DOHH2 (cell line): ENCODE data around the gene SLC19A1.

Source experiments
- H3F3A ChIP-seq: fragments of 200-600 bp; sonication (generic), shearing (Covaris generic); 2 replicates; pipeline ENCODE4 v1.6.0; 2016; ENCODE audit warnings: antibody characterized with exemption, mild to moderate bottlenecking; ENCODE audit not compliant: control insufficient read depth, insufficient read depth
- H3K27ac ChIP-seq: fragments of 200-600 bp; sonication (generic); 2 replicates; pipeline ENCODE4 v1.5.1; 2014; ENCODE audit warnings: low read depth, mild to moderate bottlenecking, low read length, moderate library complexity
- H3K27me3 ChIP-seq: fragments of 200-600 bp; sonication (generic); 2 replicates; pipeline ENCODE4 v1.6.1; 2014; ENCODE audit warnings: mild to moderate bottlenecking, low read length, mixed read lengths; ENCODE audit not compliant: control insufficient read depth
- H3K36me3 ChIP-seq: fragments of 200-600 bp; sonication (generic); 2 replicates; pipeline ENCODE4 v1.6.1; 2014; ENCODE audit warnings: mild to moderate bottlenecking, low read length, moderate library complexity, mixed read lengths; ENCODE audit not compliant: control insufficient read depth
- H3K4me1 ChIP-seq: fragments of 200-600 bp; sonication (generic); 2 replicates; pipeline ENCODE4 v1.6.1; 2014; ENCODE audit warnings: mild to moderate bottlenecking, low read length, mixed read lengths; ENCODE audit not compliant: control insufficient read depth
- H3K4me2 ChIP-seq: fragments of 200-600 bp; sonication (generic); 2 replicates; pipeline ENCODE4 v1.6.0; 2014; ENCODE audit warnings: mild to moderate bottlenecking, low read length, moderate library complexity
- H3K4me3 ChIP-seq: fragments of 200-600 bp; sonication (generic); 2 replicates; pipeline ENCODE4 v1.5.1; 2014; ENCODE audit warnings: mild to moderate bottlenecking, low read length, mixed read lengths
- H3K79me2 ChIP-seq: fragments of 200-600 bp; sonication (generic); 2 replicates; pipeline ENCODE4 v1.6.1; 2014; ENCODE audit warnings: mild to moderate bottlenecking, low read length, mixed read lengths; ENCODE audit not compliant: control insufficient read depth
- H3K9me2 ChIP-seq: fragments of 200-600 bp; sonication (generic); replicated peaks from 2 replicates; pipeline ENCODE4 v1.6.1; 2014; ENCODE audit warnings: mild to moderate bottlenecking, low read length, mixed read lengths; ENCODE audit not compliant: control insufficient read depth
- H3K9me3 ChIP-seq: fragments of 200-600 bp; sonication (generic); 2 replicates; pipeline ENCODE4 v1.6.1; 2014; ENCODE audit warnings: antibody characterized with exemption, low read length, mixed read lengths; ENCODE audit not compliant: control insufficient read depth, insufficient read depth
- H4K20me1 ChIP-seq: fragments of 200-600 bp; sonication (generic); 2 replicates; pipeline ENCODE4 v1.6.0; 2014; ENCODE audit warnings: low read depth, mild to moderate bottlenecking, antibody characterized with exemption, low read length, moderate library complexity; ENCODE audit not compliant: control insufficient read depth, insufficient read depth
- EZH2phosphoT487 ChIP-seq: fragments of 200-600 bp; sonication (generic); IDR thresholded peaks from 2 replicates; pipeline ENCODE4 v1.6.1; 2017; ENCODE audit warnings: borderline replicate concordance, mild to moderate bottlenecking, antibody characterized with exemption, low read length, moderate library complexity, mixed read lengths
- TF ChIP-seq, protein P1 (sequence below): fragments of 200-600 bp; sonication (generic); IDR thresholded peaks from one replicate; pipeline ENCODE4 v1.5.1; 2014; ENCODE audit warnings: antibody characterized with exemption, mild to moderate bottlenecking, low read depth, low read length; ENCODE audit not compliant: poor library complexity, severe bottlenecking

Gene SLC19A1

GRCh38 chr21:45554477-45555175, 12.4 kb upstream of the SLC19A1 start:
- H3K27me3 ChIP-seq = peaks cover 31% of the 10 kb centered on the region
- no peaks in the 10 kb centered on the region for H3K9me2 ChIP-seq
- H3K79me2 ChIP-seq = no peaks in the 10 kb centered on the region
- H3K4me2 ChIP-seq = peak overlapping the region; percentile 79
- H3K4me1 ChIP-seq = peaks cover 40% of the 10 kb centered on the region
- H4K20me1 ChIP-seq = peaks cover 14% of the 10 kb centered on the region
- peak overlapping the region; percentile 66 for H3K4me3 ChIP-seq
- no peak overlapping the region for H3K27ac ChIP-seq
- TF ChIP-seq, protein P1, sequence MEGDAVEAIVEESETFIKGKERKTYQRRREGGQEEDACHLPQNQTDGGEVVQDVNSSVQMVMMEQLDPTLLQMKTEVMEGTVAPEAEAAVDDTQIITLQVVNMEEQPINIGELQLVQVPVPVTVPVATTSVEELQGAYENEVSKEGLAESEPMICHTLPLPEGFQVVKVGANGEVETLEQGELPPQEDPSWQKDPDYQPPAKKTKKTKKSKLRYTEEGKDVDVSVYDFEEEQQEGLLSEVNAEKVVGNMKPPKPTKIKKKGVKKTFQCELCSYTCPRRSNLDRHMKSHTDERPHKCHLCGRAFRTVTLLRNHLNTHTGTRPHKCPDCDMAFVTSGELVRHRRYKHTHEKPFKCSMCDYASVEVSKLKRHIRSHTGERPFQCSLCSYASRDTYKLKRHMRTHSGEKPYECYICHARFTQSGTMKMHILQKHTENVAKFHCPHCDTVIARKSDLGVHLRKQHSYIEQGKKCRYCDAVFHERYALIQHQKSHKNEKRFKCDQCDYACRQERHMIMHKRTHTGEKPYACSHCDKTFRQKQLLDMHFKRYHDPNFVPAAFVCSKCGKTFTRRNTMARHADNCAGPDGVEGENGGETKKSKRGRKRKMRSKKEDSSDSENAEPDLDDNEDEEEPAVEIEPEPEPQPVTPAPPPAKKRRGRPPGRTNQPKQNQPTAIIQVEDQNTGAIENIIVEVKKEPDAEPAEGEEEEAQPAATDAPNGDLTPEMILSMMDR = peak; percentile 67
- no peak for TF ChIP-seq EZH2phosphoT487
- peaks cover 9% of the 10 kb centered on the region for H3F3A ChIP-seq
- H3K36me3 ChIP-seq = no peaks in the 10 kb centered on the region
- no peaks in the 10 kb centered on the region for H3K9me3 ChIP-seq

GRCh38 chr21:45552696-45553391, 10.6 kb upstream of the SLC19A1 start:
- Histone ChIP-seq H3K4me1 (peaks cover 40% of the 10 kb centered on the region), H3K27ac (no peak overlapping the region)
- no peak for TF ChIP-seq EZH2phosphoT487
- TF ChIP-seq, protein P1 = no peak

DNA sequence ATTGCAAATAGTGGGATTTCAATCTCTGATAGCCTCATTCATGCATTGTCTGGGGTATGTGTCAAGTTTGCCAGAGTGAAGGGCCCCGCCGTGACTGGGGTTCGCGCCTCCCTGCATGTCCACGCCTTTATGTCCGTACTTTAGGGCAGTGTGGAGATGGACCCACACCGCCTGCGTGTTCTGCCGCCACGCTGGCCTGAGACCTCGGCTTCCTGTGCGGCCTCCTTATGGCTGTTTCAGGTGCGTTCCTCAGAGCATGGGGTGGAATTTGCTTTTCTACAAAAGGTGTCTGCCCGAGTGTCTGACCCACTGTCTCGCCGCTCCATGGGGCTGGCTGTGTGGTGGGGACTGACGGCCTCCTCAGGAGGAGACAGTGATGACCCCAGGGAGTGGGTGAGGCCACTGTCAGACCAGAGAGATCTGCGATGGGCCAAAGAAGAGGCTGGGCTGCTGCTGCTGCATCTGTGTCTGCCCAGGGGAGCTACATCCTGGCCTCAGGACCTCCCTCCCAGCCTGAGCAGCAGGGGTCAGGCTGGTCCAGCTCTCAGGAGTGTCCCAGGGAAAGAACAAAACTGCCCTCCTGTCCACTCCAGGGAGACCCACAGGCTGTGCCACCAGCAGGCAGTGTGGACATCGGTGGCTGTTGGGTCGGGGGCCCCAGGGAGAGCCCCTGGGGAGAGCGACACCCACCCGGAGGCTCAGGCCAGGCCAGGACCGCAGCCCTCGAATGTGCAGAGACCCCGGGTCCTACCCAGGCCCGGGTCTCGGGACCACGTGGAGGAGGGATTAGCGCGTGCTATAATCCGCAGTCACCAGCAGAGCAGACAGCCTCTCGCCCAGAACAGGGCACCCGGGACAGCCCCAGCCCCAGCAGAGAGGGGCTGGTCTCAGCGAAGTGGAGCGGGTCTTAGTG, 9.8 kb upstream of the SLC19A1 start:
- no peaks in the 10 kb centered on the region; the same call in 1 of the 2 replicates for H3K9me3 ChIP-seq
- H3F3A ChIP-seq = peaks cover 9% of the 10 kb centered on the region
- peaks cover 18% of the 10 kb centered on the region for H4K20me1 ChIP-seq
- no peak for TF ChIP-seq EZH2phosphoT487
- TF ChIP-seq, protein P1 = no peak
- H3K4me2 ChIP-seq = peak overlapping the region; percentile 40
- peaks cover 50% of the 10 kb centered on the region for H3K27me3 ChIP-seq
- no peaks in the 10 kb centered on the region for H3K36me3 ChIP-seq
- peaks cover 40% of the 10 kb centered on the region for H3K4me1 ChIP-seq
- H3K27ac ChIP-seq = no peak overlapping the region
- no peaks in the 10 kb centered on the region for H3K79me2 ChIP-seq
- no peak overlapping the region for H3K4me3 ChIP-seq
- H3K9me2 ChIP-seq = no peaks in the 10 kb centered on the region

More at GRCh38 chr21:45552696-45553391, 10.6 kb upstream of the SLC19A1 start:
- no peak overlapping the region for H3K4me3 ChIP-seq
- H3K27me3 ChIP-seq = peaks cover 42% of the 10 kb centered on the region
- no peaks in the 10 kb centered on the region for H3K9me2 ChIP-seq
- peaks cover 9% of the 10 kb centered on the region for H3F3A ChIP-seq
- H3K4me2 ChIP-seq = no peak overlapping the region
- no peaks in the 10 kb centered on the region for H3K36me3 ChIP-seq
- H3K79me2 ChIP-seq = no peaks in the 10 kb centered on the region
- H4K20me1 ChIP-seq = peaks cover 18% of the 10 kb centered on the region
- H3K9me3 ChIP-seq = no peaks in the 10 kb centered on the region; the same call in 1 of the 2 replicates
